Adrenal gland (tissue), 12 donors: ENCODE results near the gene RIT2. TPM values are rescaled to one million over a fixed set of nuclear protein-coding genes. Genes with fewer than 3 reads are reported as not detected.

Experiments
- DNase-seq, 7 donors: peaks; one replicate each; pipeline ENCODE4 v3.0.0-alpha.2; 2019 to 2020
- H3K27ac ChIP-seq, 5 donors: fragments of 200-600 bp; sonication (generic) in 4 of 5; 1 replicate in 3 of 5; 2 replicates in 2 of 5; pipeline versions ENCODE4 v1.5.1 to v1.8.0; 2016 to 2020; ENCODE audit warnings: mild to moderate bottlenecking in 1 of 5
- H3K27me3 ChIP-seq: fragments of 200-600 bp; 2 replicates; pipeline ENCODE4 v1.8.0; 2021
- H3K36me3 ChIP-seq, 2 donors: fragments of 200-600 bp; replicated peaks in 1 of 2; 1 replicate in 1 of 2; 2 replicates in 1 of 2; pipeline versions ENCODE4 v1.5.1 to v1.8.0; 2018 to 2022
- H3K4me1 ChIP-seq, 2 donors: fragments of 200-600 bp; replicated peaks in 1 of 2; 1 replicate in 1 of 2; 2 replicates in 1 of 2; pipeline versions ENCODE4 v1.5.1 to v1.8.0; 2018 to 2021
- H3K4me3 ChIP-seq, 4 donors: fragments of 200-600 bp; sonication (generic) in 3 of 4; one replicate each; pipeline ENCODE4 v1.5.1; 2016 to 2018
- H3K9me3 ChIP-seq, 3 donors: fragments of 200-600 bp; sonication (generic) in 1 of 3; replicated peaks in 1 of 3; 1 replicate in 2 of 3; 2 replicates in 1 of 3; pipeline versions ENCODE4 v1.5.1 to v1.8.0; 2016 to 2021
- CTCF ChIP-seq, 6 experiments: fragments of 450-650 bp in 4 of 6; fragments of 200-600 bp in 2 of 6; sonication (generic) in 1 of 6; IDR thresholded peaks; 1 replicate in 5 of 6; 2 replicates in 1 of 6; pipeline versions ENCODE4 v1.5.1 to v1.8.0; 2016 to 2021; ENCODE audit warnings: antibody characterized with exemption in 6 of 6, mild to moderate bottlenecking in 2 of 6, moderate library complexity in 1 of 6
- POLR2A ChIP-seq, 2 donors: fragments of 450-650 bp; IDR thresholded peaks; one replicate each; pipeline ENCODE4 v1.6.1; 2017; ENCODE audit warnings: antibody characterized with exemption in 2 of 2, mild to moderate bottlenecking in 2 of 2, moderate library complexity in 1 of 2
- WGBS, 4 donors: extraction: QIAGEN DNeasy Blood & Tissue Kit in 2 of 4; methylation state at CpG; one replicate each; pipeline versions ENCODE4 v1.1.5 to v1.1.7; 2013 to 2017; 5-methylcytosine and 5-hydroxymethylcytosine counted together
- intact Hi-C, 2 donors: fragments of 100-400 bp; cut with DNase I; formaldehyde crosslinking; loops; one replicate each; pipeline versions ENCODE4 v1.14.1 to v1.15.0; 2022 to 2023
- polyA plus RNA-seq, 3 donors: library from polyadenylated mRNA; stranded (reverse); fragments of 200-250 nt in 2 of 3; fragments of 350-450 nt in 1 of 3; fragmentation: Illumina TruSeq in 1 of 3; extraction: RNeasy Lipid Tissue Mini Kit (QIAGEN cat#74804) in 1 of 3; gene quantifications; one replicate each; pipeline ENCODE4 v1.2.3, GENCODE V29; 2013 to 2014
- total RNA-seq, 9 donors: library from RNA; depleted of rRNA in 4 of 9; stranded (reverse); fragments of >200 nt in 4 of 9; fragments of 120-200 nt in 1 of 9; fragmentation: NEBNext Ultra II Directional in 1 of 9; extraction: Animal tissue kit (Norgen Biotek cat#: 25700) in 1 of 9; gene quantifications; one replicate each; pipeline versions ENCODE4 v1.1.0 to v1.2.4, GENCODE V29; 2013 to 2023
- donor health status: healthy with polysubstance abuse.
- donor health status: Bipolar disorder and iron deficiency.
- donor health status: DM: yes; HTN: yes; CAD: no.
- donor health status: DM: no; HTN: no; CAD: no.
- donor health status: DM: no; HTN: no; CAD: no.
- donor health status: DM: yes; HTN: yes; CAD: no.

Gene RIT2
- total and polyA plus RNA-seq, 12 donors, result 0.20 to 0.99 (median 0.28) TPM; not detected in 7

DNA sequence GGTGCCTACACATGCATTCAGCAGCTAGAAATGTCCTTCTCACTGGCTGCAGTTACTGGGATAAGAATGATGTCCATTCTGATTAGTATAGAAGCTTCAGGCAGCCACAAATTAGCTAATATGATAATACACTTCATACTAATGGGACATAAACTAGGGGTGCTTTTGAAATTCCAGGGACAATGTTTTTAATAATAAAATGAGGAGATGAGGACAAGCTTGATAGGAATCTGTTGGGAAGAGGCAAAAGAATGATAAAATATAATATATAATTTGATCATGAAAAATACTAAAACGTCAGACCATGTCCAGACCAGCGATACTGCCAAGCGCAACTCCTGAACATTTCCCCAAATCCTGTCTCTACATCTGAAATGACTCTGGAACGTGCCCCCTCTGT lies 157.1 kb downstream of the RIT2 start:
- TF ChIP-seq CTCF (IDR thresholded peaks at IDR 0.05) (no peak), POLR2A (IDR thresholded peaks at IDR 0.05) (no peak)
- Histone ChIP-seq H3K27me3 (no peaks in the 10 kb centered on the region), H3K27ac (no peak overlapping the region), H3K4me3 (no peak overlapping the region), H3K4me1 (no peaks in the 10 kb centered on the region), H3K36me3 (no peaks in the 10 kb centered on the region), H3K9me3 (no peaks in the 10 kb centered on the region)
- DNase-seq, result no peak
- intact Hi-C loops, result no loop called here
- 74 to 82% (median 79%) methylated on average over 4 of the region's 4 CpGs for WGBS, 4 donors

GRCh38 chr18:42956287-42956686 lies 159.2 kb downstream of the RIT2 start:
- intact Hi-C loops, result no loop called here
- WGBS, 4 donors, result 75 to 80% (median 76%) methylated on average over 3 of the region's 3 CpGs

GRCh38 chr18:42954887-42955286 lies 160.6 kb downstream of the RIT2 start:
- Histone ChIP-seq H3K4me1 (no peaks in the 10 kb centered on the region), H3K36me3 (no peaks in the 10 kb centered on the region), H3K27me3 (no peaks in the 10 kb centered on the region), H3K27ac (no peak overlapping the region), H3K9me3 (no peaks in the 10 kb centered on the region), H3K4me3 (no peak overlapping the region)
- DNase-seq, result no peak
- WGBS, 4 donors, result 37 to 45% (median 40%) methylated on average over 1 of the region's 1 CpG
- intact Hi-C loops, result no loop called here
- TF ChIP-seq CTCF (IDR thresholded peaks at IDR 0.05) (no peak), POLR2A (IDR thresholded peaks at IDR 0.05) (no peak)

More at GRCh38 chr18:42956287-42956686, 159.2 kb downstream of the RIT2 start:
- H3K36me3 ChIP-seq, result no peaks in the 10 kb centered on the region
- no peaks in the 10 kb centered on the region for H3K9me3 ChIP-seq
- TF ChIP-seq CTCF (IDR thresholded peaks at IDR 0.05) (no peak), POLR2A (IDR thresholded peaks at IDR 0.05) (no peak)
- H3K4me1 ChIP-seq, result no peaks in the 10 kb centered on the region
- no peak overlapping the region for H3K4me3 ChIP-seq
- no peaks in the 10 kb centered on the region for H3K27me3 ChIP-seq
- H3K27ac ChIP-seq, result no peak overlapping the region
- DNase-seq, result no peak

DNA sequence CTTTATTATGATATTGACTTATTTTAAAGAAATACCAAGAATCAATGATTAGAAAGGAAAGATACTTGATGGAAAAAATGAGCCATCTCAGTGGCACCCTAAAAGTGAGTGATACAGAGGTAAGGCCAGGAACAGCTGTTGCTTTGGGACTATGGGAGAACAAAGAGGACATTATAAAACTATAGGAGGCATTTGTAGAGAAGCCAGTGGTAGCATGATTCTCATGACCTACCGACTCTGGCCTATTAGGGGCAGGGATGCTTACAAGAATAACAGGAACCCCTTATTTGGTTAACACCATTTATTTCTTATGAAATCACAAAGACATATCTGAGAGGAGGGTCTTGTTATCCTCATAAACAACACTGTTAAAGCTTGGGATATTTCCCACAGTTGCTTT lies 162.2 kb downstream of the RIT2 start:
- intact Hi-C loops, result no loop called here
- H3K27me3 ChIP-seq, result no peaks in the 10 kb centered on the region
- no peaks in the 10 kb centered on the region for H3K9me3 ChIP-seq
- 76 to 92% (median 79%) methylated on average over 1 of the region's 1 CpG for WGBS, 4 donors
- H3K36me3 ChIP-seq, result no peaks in the 10 kb centered on the region
- H3K4me3 ChIP-seq, result no peak overlapping the region
- H3K27ac ChIP-seq, result no peak overlapping the region
- DNase-seq, result no peak
- no peaks in the 10 kb centered on the region for H3K4me1 ChIP-seq
- TF ChIP-seq POLR2A (IDR thresholded peaks at IDR 0.05) (no peak), CTCF (IDR thresholded peaks at IDR 0.05) (no peak)
